H1 (cell line): Measurements from ENCODE around the gene DCXR.

ENCODE experiments used
- SIN3A ChIP-seq, 2 experiments: IDR thresholded peaks in 1 of 2; conservative IDR thresholded peaks in 1 of 2; 2 replicates each; pipeline ENCODE4 v1.6.1; 2011 to 2012; ENCODE audit warnings: low read length in 2 of 2, improper control_type of control experiment in 1 of 2, low read depth in 1 of 2, mild to moderate bottlenecking in 1 of 2
- TF ChIP-seq, protein P1 (sequence below), 3 experiments: IDR thresholded peaks; 1 replicate in 2 of 3; 2 replicates in 1 of 3; pipeline versions ENCODE4 v1.5.1 to v1.6.1; 2011; ENCODE audit warnings: low read length in 3 of 3, mild to moderate bottlenecking in 3 of 3, inconsistent platforms in 2 of 3, low read depth in 1 of 3, moderate library complexity in 1 of 3; ENCODE audit not compliant: insufficient read depth in 1 of 3; ENCODE audit errors: control extremely low read depth in 1 of 3

DNA sequence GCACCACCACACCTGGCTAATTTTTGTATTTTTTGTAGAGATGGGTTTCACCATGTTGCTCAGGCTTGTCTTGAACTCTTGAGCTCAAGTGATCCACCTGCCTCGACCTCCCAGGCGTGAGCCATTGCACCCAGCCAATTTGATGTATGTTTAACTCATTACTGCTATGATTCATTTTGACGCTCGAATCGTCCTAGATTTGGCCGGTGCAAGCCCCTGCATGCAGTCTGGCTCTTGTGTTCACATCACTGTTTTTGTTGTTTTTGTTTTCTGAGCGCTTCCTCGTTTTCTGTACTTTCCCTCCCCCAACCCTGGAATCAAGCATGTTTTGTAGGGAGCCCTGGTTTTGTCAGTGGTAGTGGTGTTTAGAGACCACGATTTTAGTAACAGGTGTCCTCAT, 35.9 kb upstream of the DCXR start:
- TF ChIP-seq SIN3A (conservative IDR thresholded peaks at IDR 0.05 in 1 of 2, IDR thresholded peaks at IDR 0.05 in 1 of 2; ENCODE audit: low read depth in 1 of 2, low read length in 2 of 2) = no peak
- TF ChIP-seq, protein P1, sequence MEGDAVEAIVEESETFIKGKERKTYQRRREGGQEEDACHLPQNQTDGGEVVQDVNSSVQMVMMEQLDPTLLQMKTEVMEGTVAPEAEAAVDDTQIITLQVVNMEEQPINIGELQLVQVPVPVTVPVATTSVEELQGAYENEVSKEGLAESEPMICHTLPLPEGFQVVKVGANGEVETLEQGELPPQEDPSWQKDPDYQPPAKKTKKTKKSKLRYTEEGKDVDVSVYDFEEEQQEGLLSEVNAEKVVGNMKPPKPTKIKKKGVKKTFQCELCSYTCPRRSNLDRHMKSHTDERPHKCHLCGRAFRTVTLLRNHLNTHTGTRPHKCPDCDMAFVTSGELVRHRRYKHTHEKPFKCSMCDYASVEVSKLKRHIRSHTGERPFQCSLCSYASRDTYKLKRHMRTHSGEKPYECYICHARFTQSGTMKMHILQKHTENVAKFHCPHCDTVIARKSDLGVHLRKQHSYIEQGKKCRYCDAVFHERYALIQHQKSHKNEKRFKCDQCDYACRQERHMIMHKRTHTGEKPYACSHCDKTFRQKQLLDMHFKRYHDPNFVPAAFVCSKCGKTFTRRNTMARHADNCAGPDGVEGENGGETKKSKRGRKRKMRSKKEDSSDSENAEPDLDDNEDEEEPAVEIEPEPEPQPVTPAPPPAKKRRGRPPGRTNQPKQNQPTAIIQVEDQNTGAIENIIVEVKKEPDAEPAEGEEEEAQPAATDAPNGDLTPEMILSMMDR (IDR thresholded peaks at IDR 0.05; ENCODE audit: control extremely low read depth in 1 of 3, insufficient read depth in 1 of 3, low read depth in 1 of 3, low read length in 3 of 3) = no peak
